HPDE6-E6E7 (cell line): ENCODE data around the gene TTC7B.

Source experiments
- DNase-seq: peaks from one replicate; pipeline ENCODE4 v3.0.0; 2011; ENCODE audit warnings: missing footprints; ENCODE audit errors: extremely low spot score

The TTC7B gene

DNA sequence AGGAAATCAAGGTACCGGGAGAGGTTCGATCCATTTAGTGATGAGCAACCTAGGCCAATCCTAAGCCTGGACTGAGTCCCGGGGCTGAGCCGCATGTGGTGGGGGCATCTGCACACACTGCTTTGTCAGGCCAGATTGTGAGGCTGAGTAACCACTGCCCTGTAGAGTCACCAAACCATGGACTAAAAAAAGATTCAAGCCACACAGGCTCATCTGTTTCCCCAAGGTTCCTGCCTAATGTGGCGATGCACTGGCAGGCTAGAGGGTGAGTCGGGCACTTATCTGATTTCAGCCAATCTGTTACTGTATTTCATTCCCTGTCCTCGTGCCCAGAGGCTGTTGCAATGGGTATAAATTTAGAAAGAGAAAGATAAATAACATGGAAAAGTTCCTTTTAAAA is 140.8 kb downstream of the TTC7B start:
- no peak for DNase-seq

- no peak for DNase-seq
Measured at GRCh38 chr14:90674716-90675115, 141.5 kb downstream of the TTC7B start.

DNA sequence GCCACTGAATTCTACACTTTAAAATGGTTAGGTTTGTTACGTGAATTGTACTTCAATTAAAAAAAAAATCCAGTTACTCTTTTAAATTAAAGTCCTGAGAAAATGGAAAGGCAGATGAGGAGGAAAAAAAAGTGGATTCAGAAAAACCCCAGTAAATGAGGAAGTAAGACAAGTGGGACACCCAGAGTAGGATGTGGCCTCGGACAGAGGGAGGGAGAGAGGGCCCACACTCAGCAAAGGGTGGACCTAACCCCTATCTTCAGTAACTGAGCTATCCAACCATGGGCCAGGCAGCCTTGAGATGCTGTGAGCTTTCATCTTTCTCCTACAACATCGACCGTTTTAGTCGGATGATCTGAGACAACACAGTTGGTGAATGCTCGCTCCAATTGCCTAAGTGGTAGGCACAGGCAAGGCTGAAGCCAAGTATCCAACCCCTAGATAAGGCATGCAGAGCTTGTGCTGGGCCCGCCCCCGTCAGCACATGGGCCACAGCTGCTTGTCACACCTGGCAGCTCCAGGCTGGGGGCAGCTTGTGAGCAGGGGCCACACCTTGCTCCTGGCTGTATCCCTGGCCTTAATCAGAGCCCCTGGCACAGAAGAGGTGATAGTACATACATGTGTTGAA is 142.1 kb downstream of the TTC7B start:
- DNase-seq, result no peak

DNA sequence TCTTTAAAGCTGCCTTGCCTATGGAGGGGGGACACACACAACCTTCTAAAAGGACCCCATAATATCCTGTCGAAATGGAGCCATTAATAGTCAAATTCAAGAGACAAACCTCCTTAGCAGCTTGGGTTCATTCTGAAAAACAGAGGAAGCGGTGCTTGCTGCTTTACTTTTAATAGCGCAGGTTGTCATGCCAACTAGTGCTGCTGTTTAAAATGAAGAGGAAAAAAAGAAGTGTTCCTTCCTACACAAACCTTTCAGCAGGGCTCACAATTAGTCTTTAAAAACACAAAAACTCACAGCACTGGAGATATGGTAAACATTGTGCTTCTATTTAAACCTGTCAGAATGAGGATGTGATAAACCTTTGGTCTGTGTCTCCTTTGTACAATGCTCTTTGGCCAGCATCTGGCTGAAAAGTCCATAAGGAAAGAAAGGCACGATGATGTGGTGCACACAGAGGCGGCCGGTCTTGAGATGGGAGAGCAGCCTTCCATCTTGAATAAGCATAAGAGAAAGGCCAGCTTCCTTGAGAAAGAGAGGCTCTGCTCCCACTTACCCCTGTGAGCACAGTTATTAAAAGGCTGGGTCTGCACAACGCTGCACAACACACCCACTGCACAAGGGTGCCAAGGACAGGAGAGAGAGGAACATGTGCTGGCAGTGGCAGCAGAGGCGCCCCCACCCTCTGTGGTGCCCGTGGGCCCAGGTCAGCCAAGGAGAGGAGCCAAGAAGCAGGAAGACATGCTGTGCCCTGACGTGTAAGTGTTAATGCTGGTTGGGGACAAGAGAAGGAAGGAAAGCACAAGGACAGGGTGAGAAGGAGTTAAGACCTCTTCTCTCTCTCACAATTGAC is 144.6 kb downstream of the TTC7B start:
- no peak for DNase-seq

- DNase-seq, result no peak
Measured at GRCh38 chr14:90669731-90670130, 146.5 kb downstream of the TTC7B start.

GRCh38 chr14:90666571-90666970 is 149.7 kb downstream of the TTC7B start:
- no peak for DNase-seq

GRCh38 chr14:90665321-90666000 is 150.8 kb downstream of the TTC7B start:
- no peak for DNase-seq

- DNase-seq, result no peak
Measured at GRCh38 chr14:90664911-90665310, 151.3 kb downstream of the TTC7B start.

DNA sequence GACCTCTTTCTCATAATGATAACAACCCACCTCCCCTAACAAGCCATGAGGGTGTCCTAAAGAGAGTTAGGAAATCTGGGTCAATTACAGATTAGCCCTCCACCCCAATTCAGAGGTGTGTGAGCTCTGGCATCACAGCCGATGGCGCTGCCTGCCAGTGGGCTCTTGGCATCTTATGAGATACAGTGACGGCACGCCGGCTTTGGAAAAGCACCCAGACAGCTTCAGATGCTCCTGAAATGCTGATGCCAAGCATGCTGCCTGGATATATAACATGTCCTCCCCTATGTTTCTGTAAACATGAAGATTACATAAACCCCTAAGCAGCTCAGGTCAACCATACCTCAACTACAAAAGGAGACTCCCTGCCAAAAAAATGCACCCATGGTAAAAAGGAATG is 152.6 kb downstream of the TTC7B start:
- DNase-seq, result no peak

- DNase-seq, result no peak
Measured at GRCh38 chr14:90663140-90663539, 153.1 kb downstream of the TTC7B start.

- no peak for DNase-seq
Measured at GRCh38 chr14:90661866-90662265, 154.4 kb downstream of the TTC7B start.

- DNase-seq, result no peak
Measured at GRCh38 chr14:90660865-90661570, 155.2 kb downstream of the TTC7B start.

- no peak for DNase-seq
Measured at GRCh38 chr14:90659156-90659555, 157.1 kb downstream of the TTC7B start.

DNA sequence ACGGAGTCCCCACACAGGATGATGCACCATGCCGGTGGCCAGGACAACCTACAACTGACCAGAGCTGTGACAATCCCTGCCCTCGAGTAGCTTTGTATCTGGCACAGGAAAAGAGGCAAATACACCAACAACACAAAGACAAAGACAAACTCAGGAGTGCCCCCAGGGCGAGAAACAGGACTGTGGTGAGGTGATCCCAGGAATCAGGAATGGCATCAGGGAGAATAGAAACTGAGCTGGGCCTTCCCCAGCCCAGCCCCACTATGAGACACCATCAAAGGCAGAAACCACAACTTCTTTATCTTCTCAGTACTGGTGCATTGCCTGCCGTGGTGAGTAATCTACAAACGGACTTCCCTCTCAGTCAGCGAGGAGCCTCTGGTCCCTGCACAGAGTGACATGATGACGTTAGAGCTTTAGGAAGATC is 157.7 kb downstream of the TTC7B start:
- DNase-seq, result peak; percentile 69

- DNase-seq, result no peak
Measured at GRCh38 chr14:90656973-90657372, 159.3 kb downstream of the TTC7B start.

DNA sequence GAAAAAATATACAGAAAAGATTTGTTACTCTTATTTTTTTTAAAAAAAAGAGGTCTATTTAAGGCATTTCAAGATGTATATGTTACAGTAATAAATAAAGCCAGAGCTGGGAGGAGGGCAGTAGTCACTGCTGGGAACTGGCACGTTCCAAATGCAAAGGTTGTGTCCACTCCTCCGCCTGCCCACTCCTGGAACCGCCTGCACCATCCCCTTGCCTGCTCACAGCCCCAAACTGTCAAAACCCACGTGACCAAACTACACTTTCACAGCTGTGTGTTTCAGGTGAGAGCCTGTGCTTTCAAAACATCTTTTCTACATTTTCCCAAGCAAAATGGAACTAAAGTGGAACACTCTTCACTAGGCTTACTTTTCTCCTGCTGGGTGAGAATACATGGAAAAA is 160.4 kb downstream of the TTC7B start:
- DNase-seq, result no peak

DNA sequence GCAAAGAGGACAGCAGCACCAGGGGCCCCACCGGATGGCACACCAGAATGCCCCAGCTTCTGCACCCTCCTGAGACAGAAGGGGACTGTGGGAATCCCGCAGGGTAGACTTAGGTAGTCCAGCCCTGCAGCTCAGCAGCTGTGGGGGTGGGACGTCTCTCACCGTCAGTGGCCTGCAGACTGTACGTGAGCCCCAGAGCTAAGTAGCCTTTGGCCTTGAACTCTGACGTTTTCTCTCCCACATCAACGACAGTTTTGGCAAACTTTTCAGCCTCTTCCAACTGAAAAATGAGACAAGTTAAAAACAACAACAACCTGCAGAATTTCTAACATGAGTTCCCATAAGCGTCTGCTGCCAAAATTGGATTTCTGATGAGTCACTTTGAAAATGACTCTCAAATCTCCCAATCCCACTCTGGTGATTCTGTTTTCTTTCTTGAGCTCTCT is 161.4 kb downstream of the TTC7B start:
- DNase-seq, result no peak

- no peak for DNase-seq
Measured at GRCh38 chr14:90652626-90653025, 163.6 kb downstream of the TTC7B start.

DNA sequence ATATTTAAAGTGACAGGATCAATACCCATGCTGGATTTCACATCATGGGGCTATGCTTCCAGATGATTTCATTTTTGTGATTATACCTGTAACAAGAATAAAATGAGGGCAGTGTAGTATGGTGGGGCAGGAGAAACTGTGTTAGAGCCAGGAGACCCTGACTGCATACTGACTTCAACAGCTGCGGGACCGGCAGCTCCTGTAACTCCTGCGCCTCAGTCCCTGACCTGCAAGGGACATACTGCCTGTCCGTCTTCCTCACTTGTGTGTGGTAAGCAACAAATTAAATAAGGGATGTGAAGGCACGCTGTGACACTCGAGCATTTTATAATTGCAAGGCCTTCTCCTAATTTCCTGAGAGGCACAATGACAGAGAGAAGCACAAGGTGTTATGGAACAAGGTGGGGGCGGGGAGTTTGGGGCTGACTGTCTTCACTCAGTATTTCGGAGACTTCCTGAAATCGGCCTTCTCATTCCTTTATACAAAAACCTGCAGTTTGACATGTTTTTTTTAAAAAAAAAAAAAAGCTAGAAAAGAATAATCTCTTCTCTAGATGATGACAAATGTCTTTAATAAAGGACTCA is 164.2 kb downstream of the TTC7B start:
- no peak for DNase-seq

GRCh38 chr14:90651271-90651804 is 164.9 kb downstream of the TTC7B start:
- no peak for DNase-seq

GRCh38 chr14:90649557-90650135 is 166.6 kb downstream of the TTC7B start:
- DNase-seq, result no peak
